SK-N-SH (cell line): ENCODE results near the gene ST6GALNAC6. TPM values are rescaled to one million over a fixed set of nuclear protein-coding genes. Genes with fewer than 3 reads are reported as not detected.

Source experiments
- CTCF ChIA-PET: fragments of 300-600, 350-600 bp; formaldehyde crosslinking; extraction: SDS; loops from one replicate; lab custom pipeline; 2021; lab: Yijun Ruan, JAX
- POLR2A ChIA-PET: fragments of 350-600 bp; sonication (Branson Sonifier 250); formaldehyde crosslinking; extraction: SDS; loops from one replicate; lab custom pipeline; 2020; ENCODE audit warnings: antibody characterized with exemption, inconsistent platforms; lab: Yijun Ruan, JAX
- DNase-seq: peaks from one replicate; pipeline ENCODE4 v3.0.0; 2012
- H2AFZ ChIP-seq: fragments of 200-600 bp; sonication (generic); 2 replicates; pipeline ENCODE4 v1.8.1; 2016; ENCODE audit warnings: antibody characterized with exemption, mild to moderate bottlenecking, low read depth
- H3F3A ChIP-seq: fragments of 200-600 bp; sonication (generic); replicated peaks from 2 replicates; pipeline ENCODE3; 2016; ENCODE audit warnings: antibody characterized with exemption, mild to moderate bottlenecking; ENCODE audit not compliant: insufficient read depth
- H3K27ac ChIP-seq, 2 experiments: fragments of 200-500 bp in 1 of 2; fragments of 200-600 bp in 1 of 2; sonication (Bioruptor generic) in 1 of 2; sonication (generic), shearing (Covaris generic) in 1 of 2; 2 replicates each; pipeline versions ENCODE4 v1.5.1 to v1.6.1; 2014 to 2016; ENCODE audit warnings: low read depth in 2 of 2, inconsistent platforms in 1 of 2, low read length in 1 of 2, mild to moderate bottlenecking in 1 of 2, mixed read lengths in 1 of 2
- H3K27me3 ChIP-seq: fragments of 200-600 bp; sonication (generic), shearing (Covaris generic); 2 replicates; pipeline ENCODE4 v1.6.1; 2016; ENCODE audit warnings: mixed run types; ENCODE audit not compliant: insufficient read depth
- H3K36me3 ChIP-seq, 2 experiments: fragments of 200-500 bp in 1 of 2; fragments of 200-600 bp in 1 of 2; sonication (Bioruptor generic) in 1 of 2; sonication (generic) in 1 of 2; replicated peaks in 1 of 2; 2 replicates each; pipeline versions ENCODE3 to v1.5.1; 2014 to 2016; ENCODE audit warnings: low read length in 1 of 2, mild to moderate bottlenecking in 1 of 2; ENCODE audit not compliant: insufficient read depth in 2 of 2, control insufficient read depth in 1 of 2
- H3K4me1 ChIP-seq, 2 experiments: fragments of 200-500 bp in 1 of 2; fragments of 200-600 bp in 1 of 2; sonication (Bioruptor generic) in 1 of 2; sonication (generic), shearing (Covaris generic) in 1 of 2; 2 replicates each; pipeline versions ENCODE4 v1.5.1 to v1.6.1; 2014 to 2016; ENCODE audit warnings: low read depth in 1 of 2, low read length in 1 of 2, mixed run types in 1 of 2; ENCODE audit not compliant: insufficient read depth in 2 of 2, control insufficient read depth in 1 of 2
- H3K4me2 ChIP-seq: fragments of 200-600 bp; sonication (generic), shearing (Covaris generic); 2 replicates; pipeline ENCODE4 v1.6.1; 2017; ENCODE audit warnings: mixed run types
- H3K4me3 ChIP-seq, 2 experiments: fragments of 200-500 bp in 1 of 2; fragments of 200-600 bp in 1 of 2; sonication (Bioruptor generic) in 1 of 2; sonication (generic), shearing (Covaris generic) in 1 of 2; 2 replicates each; pipeline versions ENCODE4 v1.5.1 to v1.8.1; 2014 to 2016; ENCODE audit warnings: low read depth in 2 of 2, inconsistent platforms in 1 of 2, low read length in 1 of 2, mild to moderate bottlenecking in 1 of 2, mixed read lengths in 1 of 2, moderate library complexity in 1 of 2
- H3K79me2 ChIP-seq: fragments of 200-600 bp; sonication (generic); 2 replicates; pipeline ENCODE4 v1.8.1; 2017; ENCODE audit warnings: mild to moderate bottlenecking; ENCODE audit not compliant: insufficient read depth
- H3K9ac ChIP-seq: fragments of 200-600 bp; sonication (generic); 2 replicates; pipeline ENCODE4 v1.6.1; 2017; ENCODE audit warnings: mixed run types
- H3K9me2 ChIP-seq: fragments of 200-600 bp; sonication (generic); 2 replicates; pipeline ENCODE4 v1.6.1; 2017; ENCODE audit warnings: mixed run types
- H3K9me3 ChIP-seq: fragments of 200-600 bp; sonication (generic); 2 replicates; pipeline ENCODE4 v1.6.1; 2017; ENCODE audit warnings: mixed run types, mild to moderate bottlenecking, moderate library complexity
- H4K20me1 ChIP-seq: fragments of 200-600 bp; sonication (generic); 2 replicates; pipeline ENCODE4 v1.6.1; 2017; ENCODE audit warnings: mild to moderate bottlenecking, mixed run types; ENCODE audit not compliant: insufficient read depth
- FOXJ3 ChIP-seq: sonication (generic); formaldehyde crosslinking; IDR thresholded peaks from 2 replicates; pipeline ENCODE4 v1.5.1; 2020; ENCODE audit warnings: mild to moderate bottlenecking, missing genetic modification reagents
- IRF3 ChIP-seq: fragments of 150-350 bp; IDR thresholded peaks from 2 replicates; pipeline ENCODE4 v1.6.1; 2016; ENCODE audit warnings: mild to moderate bottlenecking, low read depth, low read length
- MEF2A ChIP-seq: IDR thresholded peaks from 2 replicates; pipeline ENCODE4 v1.4.0; 2012; ENCODE audit warnings: low read depth, borderline replicate concordance
- PBX3 ChIP-seq: IDR thresholded peaks from 2 replicates; pipeline ENCODE4; 2012
- TAF1 ChIP-seq: IDR thresholded peaks from 2 replicates; pipeline ENCODE4 v1.6.1; 2012; ENCODE audit warnings: low read depth, mild to moderate bottlenecking, low read length, moderate library complexity, borderline replicate concordance
- TEAD4 ChIP-seq: IDR thresholded peaks from 2 replicates; pipeline ENCODE4 v1.4.0; 2012; ENCODE audit warnings: mild to moderate bottlenecking, borderline replicate concordance; ENCODE audit not compliant: insufficient read depth
- ZBTB33 ChIP-seq: IDR thresholded peaks from 2 replicates; pipeline ENCODE4 v1.4.0; 2012; ENCODE audit warnings: low read depth, borderline replicate concordance
- WGBS: methylation state at CpG from one replicate; pipeline ENCODE4 v1.1.6; 2017; ENCODE audit warnings: low lambda C conversion rate; 5-methylcytosine and 5-hydroxymethylcytosine counted together
- polyA plus RNA-seq, 3 experiments: library from polyadenylated mRNA; depleted of rRNA; stranded (reverse); fragments of >200 nt; gene quantifications; 2 replicates each; pipeline ENCODE4 v1.2.3, GENCODE V29; 2012
- TF ChIP-seq, protein P1 (sequence below): fragments of 200-600 bp; sonication (generic); IDR thresholded peaks from 2 replicates; pipeline ENCODE4 v1.6.1; 2017; ENCODE audit warnings: antibody characterized with exemption, mild to moderate bottlenecking, moderate library complexity

ST6GALNAC6 gene
- polyA plus RNA-seq, 1 of the 3 experiments (the other 2 are of a cell fraction), result 34.8 TPM

DNA sequence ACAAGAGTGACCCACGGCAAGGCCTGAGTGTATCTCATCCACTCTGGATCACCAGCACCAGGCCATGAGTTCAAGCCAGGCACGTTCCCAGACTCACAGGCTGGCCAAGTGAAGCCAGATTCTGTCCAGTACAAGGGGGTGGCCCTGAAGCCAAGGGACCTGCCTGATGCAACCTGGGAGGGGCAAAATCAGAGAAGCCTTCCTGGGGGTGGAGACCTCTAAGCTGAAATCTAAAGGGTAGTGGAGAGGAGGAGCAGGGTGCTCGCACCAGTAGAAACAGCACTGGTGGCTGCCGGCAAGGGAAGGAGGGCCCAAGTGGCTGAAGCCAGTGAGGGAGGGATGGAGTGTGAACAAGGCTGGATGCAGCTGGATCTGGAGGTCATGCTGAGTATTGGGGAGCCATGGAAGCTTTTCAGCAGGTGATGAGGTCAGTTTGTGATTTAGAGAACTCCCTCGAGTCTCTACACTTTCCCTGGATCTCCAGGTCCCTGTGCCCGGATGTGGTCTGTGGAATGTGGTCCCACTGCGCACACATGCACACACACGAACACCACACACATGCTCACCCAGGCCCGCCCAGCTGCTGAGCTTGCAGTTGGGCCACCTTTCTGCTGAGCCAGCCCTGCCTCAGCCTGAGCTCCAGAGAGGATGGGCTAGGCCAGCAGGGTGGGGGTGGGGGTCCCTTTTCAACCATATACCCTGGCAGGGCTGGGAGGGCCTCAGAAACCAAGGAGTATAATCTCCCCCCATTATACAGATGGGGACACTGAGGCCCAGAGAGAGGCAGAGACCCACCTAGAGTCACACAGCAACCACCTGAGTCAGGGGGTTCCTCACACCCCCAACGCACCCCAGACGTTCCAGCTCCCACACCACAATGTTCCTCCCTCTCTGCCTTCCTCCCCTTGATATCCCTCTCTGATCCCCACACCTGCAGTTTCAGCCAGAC is 29.5 kb upstream of the ST6GALNAC6 start:
- TF ChIP-seq TEAD4, result no peak
- no peak for TF ChIP-seq TAF1
- no peak for TF ChIP-seq MEF2A
- TF ChIP-seq FOXJ3 (CRISPR knock-in tag), result no peak
- no peak for TF ChIP-seq IRF3
- no peak for TF ChIP-seq ZBTB33
- TF ChIP-seq, protein P1, sequence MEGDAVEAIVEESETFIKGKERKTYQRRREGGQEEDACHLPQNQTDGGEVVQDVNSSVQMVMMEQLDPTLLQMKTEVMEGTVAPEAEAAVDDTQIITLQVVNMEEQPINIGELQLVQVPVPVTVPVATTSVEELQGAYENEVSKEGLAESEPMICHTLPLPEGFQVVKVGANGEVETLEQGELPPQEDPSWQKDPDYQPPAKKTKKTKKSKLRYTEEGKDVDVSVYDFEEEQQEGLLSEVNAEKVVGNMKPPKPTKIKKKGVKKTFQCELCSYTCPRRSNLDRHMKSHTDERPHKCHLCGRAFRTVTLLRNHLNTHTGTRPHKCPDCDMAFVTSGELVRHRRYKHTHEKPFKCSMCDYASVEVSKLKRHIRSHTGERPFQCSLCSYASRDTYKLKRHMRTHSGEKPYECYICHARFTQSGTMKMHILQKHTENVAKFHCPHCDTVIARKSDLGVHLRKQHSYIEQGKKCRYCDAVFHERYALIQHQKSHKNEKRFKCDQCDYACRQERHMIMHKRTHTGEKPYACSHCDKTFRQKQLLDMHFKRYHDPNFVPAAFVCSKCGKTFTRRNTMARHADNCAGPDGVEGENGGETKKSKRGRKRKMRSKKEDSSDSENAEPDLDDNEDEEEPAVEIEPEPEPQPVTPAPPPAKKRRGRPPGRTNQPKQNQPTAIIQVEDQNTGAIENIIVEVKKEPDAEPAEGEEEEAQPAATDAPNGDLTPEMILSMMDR, result no peak
- TF ChIP-seq PBX3, result no peak
- H3K79me2 ChIP-seq, result peaks cover 9% of the 10 kb centered on the region; the same call in 1 of the 2 replicates
- H3K27ac ChIP-seq, result no peak overlapping the region
- no peaks in the 10 kb centered on the region for H3K9me3 ChIP-seq
- H3K4me1 ChIP-seq, result peaks cover 8 to 20% of the 10 kb centered on the region in 2 experiments; a peak in 3 of 4 replicates
- H2AFZ ChIP-seq, result no peak overlapping the region
- DNase-seq, result no peak
- no peaks in the 10 kb centered on the region for H3K9me2 ChIP-seq
- H3K4me2 ChIP-seq, result no peak overlapping the region
- no peaks in the 10 kb centered on the region for H4K20me1 ChIP-seq
- H3F3A ChIP-seq, result peaks cover 31% of the 10 kb centered on the region
- H3K27me3 ChIP-seq, result no peaks in the 10 kb centered on the region
- CTCF ChIA-PET, result interaction anchor here (0.5 to 2.1 kb wide), 6 partner anchors 7 to 194 kb away, joined by 3 to 13 read pairs (median 6); partner anchors contain the start of gene TOR2A
- POLR2A ChIA-PET, result interaction anchor here (1.3 kb wide), 1 partner anchor 32 kb away, joined by 4 read pairs; no protein-coding TSS in a partner anchor
- no peak overlapping the region for H3K9ac ChIP-seq
- WGBS, result 91% methylated on average over 7 of the region's 11 CpGs
- H3K36me3 ChIP-seq, result peaks cover 0 to 3% of the 10 kb centered on the region in 2 experiments
- H3K4me3 ChIP-seq, result no peak overlapping the region
